Stimulated activated CD4-positive, alpha-beta T cell treated with anti-CD3 and anti-CD28 coated beads, Interleukin-4, amount 100 ng/mL, for 48 hours (primary cell): ENCODE measurements around the gene IL17RA.
"Not testable (repeated sequence)": the region's sequence is repeated elsewhere in the genome, so short reads cannot be mapped to it uniquely, and the experiment has no call there.

ENCODE experiments used
- DNase-seq, 2 donors: peaks; one replicate each; pipeline ENCODE4 v3.0.0-alpha.2; 2020; ENCODE audit warnings: low read depth in 2 of 2

The IL17RA gene

DNA sequence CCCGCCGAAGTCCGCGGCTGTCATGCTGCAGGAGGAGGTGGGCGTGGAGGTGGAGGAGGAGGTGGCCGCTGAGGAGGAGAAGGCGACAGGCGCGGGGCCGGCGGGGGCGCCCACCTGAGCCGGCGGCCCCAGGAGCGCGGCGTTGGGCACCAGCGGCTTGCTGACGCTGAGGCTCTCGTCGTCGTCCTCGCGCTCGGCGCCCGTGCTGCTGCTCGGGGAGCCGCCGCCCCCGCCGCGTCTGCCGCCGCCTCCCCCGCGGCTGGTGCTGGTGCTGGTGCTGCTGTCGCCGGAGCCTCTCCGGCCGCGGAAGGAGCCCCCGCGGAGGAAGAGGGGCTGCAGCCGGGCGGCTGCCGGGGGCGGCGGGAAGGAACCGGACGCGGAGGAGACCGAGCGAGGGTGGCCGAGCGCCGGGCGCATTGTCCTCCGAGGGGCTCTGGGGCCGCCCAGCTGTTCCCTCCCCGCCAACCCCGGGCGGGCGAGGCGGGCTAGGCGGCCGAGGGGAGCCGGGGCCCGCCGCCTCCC is 36.0 kb downstream of the IL17RA start:
- DNase-seq, result no peak

DNA sequence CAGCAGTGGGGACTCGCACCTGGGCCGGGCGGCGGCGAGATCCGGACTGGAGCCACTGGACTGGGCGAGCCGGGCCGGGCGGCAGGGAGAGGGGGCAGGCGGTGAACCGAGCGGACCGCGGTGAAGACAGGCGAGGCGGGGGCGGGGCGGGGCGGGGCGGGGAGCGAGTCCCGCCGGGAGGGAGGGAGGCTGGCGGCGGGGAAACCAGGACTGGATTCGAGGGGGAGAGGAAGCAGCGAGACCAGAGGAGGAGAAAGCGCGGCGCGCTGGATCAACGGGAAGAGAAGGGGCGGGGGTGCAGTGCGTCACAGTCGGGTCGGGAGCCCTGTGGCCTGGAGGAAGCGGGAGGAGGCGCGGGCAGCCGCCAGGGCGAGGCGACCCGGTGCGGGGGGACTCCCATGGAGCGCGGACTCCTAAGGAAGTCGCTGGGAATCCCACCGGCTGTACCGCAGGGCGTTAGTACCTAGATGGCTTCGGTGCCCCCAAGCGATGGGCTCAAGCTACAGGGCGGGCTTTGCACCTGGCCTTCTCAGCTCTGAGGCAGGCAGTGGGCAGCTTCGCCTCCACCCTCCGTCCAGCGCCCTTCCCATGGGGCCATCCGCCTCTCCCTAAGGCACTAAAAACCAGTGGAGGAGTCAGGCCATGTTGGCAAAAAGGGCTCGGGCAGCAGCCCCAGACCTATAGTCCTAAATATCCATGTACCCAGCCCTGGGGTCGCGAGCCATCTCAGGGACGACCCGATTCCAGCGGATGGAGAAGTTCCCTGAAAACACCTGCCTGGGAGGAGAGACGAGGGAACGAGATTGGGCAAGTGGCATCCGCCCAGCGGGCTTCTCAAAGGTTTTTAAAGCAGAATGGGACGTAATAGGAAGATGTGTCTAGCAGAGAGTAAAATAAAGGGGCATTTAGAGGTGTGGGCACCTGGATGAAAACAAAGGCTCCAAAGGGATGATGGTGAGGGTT is 36.7 kb downstream of the IL17RA start, which contains the start of gene TMEM121B:
TMEM121B (minus strand) TSS at position 128 of the 963 bp plus-strand sequence. CDS start 233 bp downstream, outside the sequence.
- no peak for DNase-seq

- no peak for DNase-seq
Measured at GRCh38 chr22:17130199-17130598, 45.4 kb downstream of the IL17RA start.

- no peak for DNase-seq
Measured at GRCh38 chr22:17131686-17132085, 46.9 kb downstream of the IL17RA start.

GRCh38 chr22:17132112-17132511 is 47.3 kb downstream of the IL17RA start:
- no peak for DNase-seq

GRCh38 chr22:17133137-17133536 is 48.3 kb downstream of the IL17RA start:
- DNase-seq, result no peak

DNA sequence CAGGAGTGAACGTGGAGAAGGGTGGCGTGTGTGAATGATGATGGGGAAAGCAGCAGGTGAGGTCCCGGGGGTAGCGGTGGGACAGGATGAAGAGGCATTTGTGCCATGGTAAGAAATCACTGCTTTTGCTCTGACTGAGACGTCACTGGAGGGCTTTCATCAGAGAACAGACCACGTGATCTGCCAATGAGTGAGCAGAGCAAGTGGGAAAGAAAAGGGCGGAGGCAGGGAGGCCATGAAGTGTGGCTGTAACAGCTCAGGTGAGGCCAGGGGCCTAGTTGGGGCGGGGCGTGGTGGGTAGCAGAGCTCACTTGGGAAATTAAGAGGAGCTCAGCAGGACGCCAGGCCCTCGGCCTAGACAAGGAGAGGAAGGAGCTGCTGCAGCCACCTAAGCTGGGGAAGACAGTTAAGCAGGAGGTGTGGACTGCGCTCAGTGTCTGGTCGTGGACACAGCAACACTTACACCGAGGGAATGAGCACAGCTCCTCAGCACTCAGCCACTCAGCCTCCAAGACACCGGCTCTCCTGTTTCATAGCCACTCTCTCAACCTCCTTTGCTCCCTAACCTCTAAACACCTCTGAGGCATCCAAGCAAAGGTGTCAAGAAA is 50.5 kb downstream of the IL17RA start:
- no peak for DNase-seq

GRCh38 chr22:17137170-17137569 is 52.4 kb downstream of the IL17RA start:
- no peak for DNase-seq

- DNase-seq, result no peak
Measured at GRCh38 chr22:17137861-17138425, 53.1 kb downstream of the IL17RA start.

GRCh38 chr22:17138513-17138912 is 53.7 kb downstream of the IL17RA start:
- no peak for DNase-seq

GRCh38 chr22:17140022-17140421 is 55.2 kb downstream of the IL17RA start:
- DNase-seq, result no peak

GRCh38 chr22:17140826-17141766 is 56.3 kb downstream of the IL17RA start:
- no peak for DNase-seq

GRCh38 chr22:17143101-17143500 is 58.3 kb downstream of the IL17RA start:
- DNase-seq, result no peak

DNA sequence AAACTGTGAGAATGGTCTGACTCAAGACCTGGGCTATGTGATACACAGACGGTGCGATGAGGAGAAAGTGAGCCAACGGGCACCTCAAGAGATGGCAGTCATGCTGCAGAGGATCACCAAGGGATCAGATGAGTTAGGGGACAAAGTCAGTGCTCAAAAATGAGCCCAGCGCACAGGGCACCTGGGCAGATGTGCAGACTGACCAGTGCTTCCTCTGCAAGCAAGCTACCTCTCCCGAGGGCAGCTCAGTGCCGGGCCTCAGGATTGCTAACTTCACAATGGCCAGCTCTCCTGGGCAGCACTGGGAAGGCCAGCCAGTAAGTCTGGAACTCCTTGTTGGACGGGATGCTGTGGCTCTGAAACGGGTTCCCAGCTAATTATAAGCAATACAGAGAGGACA is 59.0 kb downstream of the IL17RA start:
- DNase-seq, result no peak

GRCh38 chr22:17145021-17145680 is 60.4 kb downstream of the IL17RA start:
- DNase-seq, result no peak

DNA sequence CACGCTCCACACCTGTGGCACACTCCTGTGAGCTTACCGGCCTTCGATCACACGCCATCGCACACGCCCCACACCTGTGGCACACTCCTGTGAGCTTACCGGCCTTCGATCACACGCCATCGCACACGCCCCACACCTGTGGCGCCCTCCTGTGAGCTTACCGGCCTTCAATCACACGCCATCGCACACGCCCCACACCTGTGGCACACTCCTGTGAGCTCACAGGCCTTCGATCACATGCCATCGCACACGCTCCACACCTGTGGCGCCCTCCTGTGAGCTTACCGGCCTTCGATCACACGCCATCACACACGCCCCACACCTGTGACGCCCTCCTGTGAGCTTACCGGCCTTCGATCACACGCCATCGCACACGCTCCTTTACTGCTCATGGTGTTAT is 62.7 kb downstream of the IL17RA start:
- not testable (repeated sequence) for DNase-seq

- no peak for DNase-seq
Measured at GRCh38 chr22:17149076-17149815, 64.4 kb downstream of the IL17RA start.

GRCh38 chr22:17152340-17152739 is 67.5 kb downstream of the IL17RA start:
- no peak for DNase-seq

DNA sequence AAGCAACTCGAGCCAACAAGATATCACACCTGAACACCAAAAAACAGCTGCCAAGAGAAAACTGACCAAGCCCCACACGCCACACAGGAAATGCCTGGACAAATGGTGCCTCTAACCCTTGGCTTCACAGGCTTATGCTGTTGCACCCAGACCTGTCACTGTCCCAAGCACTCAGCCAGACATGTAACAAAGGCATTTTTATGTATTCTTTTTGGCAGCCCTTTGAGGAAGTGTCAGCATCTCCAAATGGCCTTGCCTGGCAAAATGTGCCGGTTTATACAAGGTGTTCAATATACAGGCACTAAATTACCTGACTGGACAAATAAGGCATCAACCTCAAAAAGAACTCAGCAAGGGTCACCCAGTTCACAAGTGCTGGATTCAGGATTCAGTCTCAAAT is 68.2 kb downstream of the IL17RA start:
- DNase-seq, result no peak

- DNase-seq, result no peak
Measured at GRCh38 chr22:17155941-17156340, 71.1 kb downstream of the IL17RA start.
